OCI-LY3 (cell line): ENCODE results near the gene KRTAP19-4.

ENCODE experiments used
- CTCF ChIP-seq: fragments of 200-600, 300-600 bp; sonication (generic); IDR thresholded peaks from 2 replicates; pipeline ENCODE4 v1.5.1; 2014; ENCODE audit warnings: antibody characterized with exemption, low read length, low read depth
- EZH2phosphoT487 ChIP-seq: fragments of 200-600 bp; shearing (Covaris generic); IDR thresholded peaks from 2 replicates; pipeline ENCODE4 v1.6.1; 2018; ENCODE audit warnings: antibody characterized with exemption, mixed run types, low read depth

- peak; percentile 52 for TF ChIP-seq CTCF
- TF ChIP-seq EZH2phosphoT487, result no peak
These were observed 33.3 kb downstream of the KRTAP19-4 start for GRCh38 chr21:30463713-30464112.
